Measurements from ENCODE around the gene OR6K2. TPM values are rescaled to one million over a fixed set of nuclear protein-coding genes. Genes with fewer than 3 reads are reported as not detected.

The OR6K2 gene
- polyA plus RNA-seq, 3 donors, result not detected

DNA sequence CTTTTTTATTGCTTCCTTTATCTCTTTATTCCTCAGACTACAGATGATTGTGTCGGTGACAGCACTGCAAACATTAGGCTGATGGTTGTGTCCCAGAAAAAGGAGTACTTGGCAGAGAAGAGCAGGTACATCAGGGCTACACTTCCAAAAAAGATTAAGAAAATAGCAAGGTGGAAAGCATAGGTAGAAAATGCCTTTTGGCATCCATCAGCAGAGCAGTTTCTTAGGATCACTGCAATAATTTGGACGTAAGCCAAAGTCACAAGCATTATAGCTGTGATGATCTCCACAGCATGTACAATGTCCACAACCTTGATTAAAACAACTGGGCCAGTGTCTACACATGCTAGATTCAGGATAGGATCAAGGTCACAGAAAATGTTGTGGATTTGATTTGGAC is 5.9 kb downstream of the OR6K2 start:
- Histone ChIP-seq H3K79me2 (ENCODE audit: insufficient read depth, low read length) (no peaks in the 10 kb centered on the region), H3K9ac (ENCODE audit: insufficient read depth, low read length, poor library complexity, severe bottlenecking) (no peak overlapping the region), H4K20me1 (ENCODE audit: insufficient read depth, low read length) (no peaks in the 10 kb centered on the region), H3K27ac (ENCODE audit: low read depth in 1 of 2, low read length in 2 of 2) (no peak overlapping the region), H3K4me2 (replicated peaks; ENCODE audit: extremely low read depth, low read length, poor library complexity, severe bottlenecking) (no peak overlapping the region), H3K9me3 (replicated peaks in 1 of 2; ENCODE audit: control insufficient read depth in 1 of 2, insufficient read depth in 1 of 2, low read length in 2 of 2) (no peaks in the 10 kb centered on the region), H3K27me3 (ENCODE audit: control insufficient read depth in 2 of 2, insufficient read depth in 2 of 2, low read length in 2 of 2) (peaks cover 0 to 3% of the 10 kb centered on the region in 2 donors), H3K4me3 (replicated peaks in 1 of 3; ENCODE audit: low read depth in 2 of 3, low read length in 3 of 3) (no peak overlapping the region), H3K4me1 (ENCODE audit: control insufficient read depth in 1 of 2, insufficient read depth in 2 of 2, low read length in 2 of 2) (no peaks in the 10 kb centered on the region), H3K36me3 (replicated peaks in 1 of 2; ENCODE audit: control insufficient read depth in 1 of 2, insufficient read depth in 2 of 2, low read length in 2 of 2) (no peaks in the 10 kb centered on the region), H2AFZ (ENCODE audit: insufficient read depth, low read depth, low read length, poor library complexity, severe bottlenecking) (no peak overlapping the region)
- H3K36me3 Mint-ChIP-seq, result no peaks in the 10 kb centered on the region
- H3K9me3 Mint-ChIP-seq, result peaks cover 0 to 5% (median 3%) of the 10 kb centered on the region in 7 donors
- no peak for DNase-seq
- H3K4me3 Mint-ChIP-seq, result no peak overlapping the region
- peaks cover 0 to 6% (median 0%) of the 10 kb centered on the region in 3 donors for H3K27me3 Mint-ChIP-seq (ENCODE audit: low read depth in 3 of 3)
- no peak overlapping the region for H3K27ac Mint-ChIP-seq
- TF ChIP-seq, protein P1, sequence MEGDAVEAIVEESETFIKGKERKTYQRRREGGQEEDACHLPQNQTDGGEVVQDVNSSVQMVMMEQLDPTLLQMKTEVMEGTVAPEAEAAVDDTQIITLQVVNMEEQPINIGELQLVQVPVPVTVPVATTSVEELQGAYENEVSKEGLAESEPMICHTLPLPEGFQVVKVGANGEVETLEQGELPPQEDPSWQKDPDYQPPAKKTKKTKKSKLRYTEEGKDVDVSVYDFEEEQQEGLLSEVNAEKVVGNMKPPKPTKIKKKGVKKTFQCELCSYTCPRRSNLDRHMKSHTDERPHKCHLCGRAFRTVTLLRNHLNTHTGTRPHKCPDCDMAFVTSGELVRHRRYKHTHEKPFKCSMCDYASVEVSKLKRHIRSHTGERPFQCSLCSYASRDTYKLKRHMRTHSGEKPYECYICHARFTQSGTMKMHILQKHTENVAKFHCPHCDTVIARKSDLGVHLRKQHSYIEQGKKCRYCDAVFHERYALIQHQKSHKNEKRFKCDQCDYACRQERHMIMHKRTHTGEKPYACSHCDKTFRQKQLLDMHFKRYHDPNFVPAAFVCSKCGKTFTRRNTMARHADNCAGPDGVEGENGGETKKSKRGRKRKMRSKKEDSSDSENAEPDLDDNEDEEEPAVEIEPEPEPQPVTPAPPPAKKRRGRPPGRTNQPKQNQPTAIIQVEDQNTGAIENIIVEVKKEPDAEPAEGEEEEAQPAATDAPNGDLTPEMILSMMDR (IDR thresholded peaks at IDR 0.05), result no peak
- WGBS (ENCODE audit: insufficient coverage), result 80% methylated on average over 1 of the region's 2 CpGs
- H3K4me1 Mint-ChIP-seq, result no peaks in the 10 kb centered on the region
- intact Hi-C loops (cut with micrococcal nuclease), result no loop called here

DNA sequence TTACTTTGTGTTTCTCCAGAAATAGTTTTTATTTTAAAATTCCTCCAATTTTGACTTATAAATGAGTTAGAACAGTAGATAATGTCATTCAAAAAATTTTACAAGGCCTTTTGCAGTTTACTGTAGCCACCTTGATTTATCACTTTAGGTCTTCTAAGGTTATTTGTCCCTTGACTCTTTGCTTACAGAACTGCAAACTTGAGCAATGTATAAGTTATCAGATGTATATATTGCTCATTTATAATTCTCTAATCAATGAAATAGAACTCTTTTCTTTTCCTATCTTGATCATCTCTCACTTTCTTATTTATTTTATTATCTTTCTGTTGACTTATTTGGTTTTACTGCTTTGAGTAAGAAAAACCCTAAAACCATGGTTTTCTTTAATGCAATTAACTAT is 8.1 kb downstream of the OR6K2 start:
- intact Hi-C loops (cut with micrococcal nuclease), result no loop called here

More for the DNA sequence above, 8.1 kb downstream of the OR6K2 start:
- Histone ChIP-seq H3K79me2 (ENCODE audit: insufficient read depth, low read length) (no peaks in the 10 kb centered on the region), H3K27ac (ENCODE audit: low read depth in 1 of 2, low read length in 2 of 2) (no peak overlapping the region), H3K36me3 (replicated peaks in 1 of 2; ENCODE audit: control insufficient read depth in 1 of 2, insufficient read depth in 2 of 2, low read length in 2 of 2) (no peaks in the 10 kb centered on the region), H3K27me3 (ENCODE audit: control insufficient read depth in 2 of 2, insufficient read depth in 2 of 2, low read length in 2 of 2) (peaks cover 0 to 3% of the 10 kb centered on the region in 2 donors), H3K4me3 (replicated peaks in 1 of 3; ENCODE audit: low read depth in 2 of 3, low read length in 3 of 3) (no peak overlapping the region), H3K9ac (ENCODE audit: insufficient read depth, low read length, poor library complexity, severe bottlenecking) (no peak overlapping the region), H3K4me2 (replicated peaks; ENCODE audit: extremely low read depth, low read length, poor library complexity, severe bottlenecking) (no peak overlapping the region), H3K9me3 (replicated peaks in 1 of 2; ENCODE audit: control insufficient read depth in 1 of 2, insufficient read depth in 1 of 2, low read length in 2 of 2) (no peaks in the 10 kb centered on the region), H4K20me1 (ENCODE audit: insufficient read depth, low read length) (no peaks in the 10 kb centered on the region), H3K4me1 (ENCODE audit: control insufficient read depth in 1 of 2, insufficient read depth in 2 of 2, low read length in 2 of 2) (no peaks in the 10 kb centered on the region), H2AFZ (ENCODE audit: insufficient read depth, low read depth, low read length, poor library complexity, severe bottlenecking) (no peak overlapping the region)
- no peak overlapping the region for H3K4me3 Mint-ChIP-seq
- H3K9me3 Mint-ChIP-seq, result peaks cover 3 to 9% (median 7%) of the 10 kb centered on the region in 7 donors
- peaks cover 0 to 4% (median 0%) of the 10 kb centered on the region in 3 donors for H3K27me3 Mint-ChIP-seq (ENCODE audit: low read depth in 3 of 3)
- TF ChIP-seq, protein P1 (IDR thresholded peaks at IDR 0.05), result no peak
- no peak overlapping the region for H3K27ac Mint-ChIP-seq
- H3K36me3 Mint-ChIP-seq, result no peaks in the 10 kb centered on the region
- DNase-seq, result no peak
- H3K4me1 Mint-ChIP-seq, result no peaks in the 10 kb centered on the region
